Islet of Langerhans (tissue), 1 donor: ENCODE data around the gene TULP1.

Experiments used
- FAIRE-seq: peaks from one replicate; lab custom pipeline; 2011; peaks lifted over from hg19 to GRCh38; lab: Jason Lieb, UNC

The TULP1 gene

GRCh38 chr6:35496841-35497570 lies 15.7 kb downstream of the TULP1 start, which contains the start of gene TEAD3:
Gene TEAD3 (minus strand): TSS chr6:35497079.
- no peak for FAIRE-seq

- no peak for FAIRE-seq
Observed at GRCh38 chr6:35496036-35496840, 16.5 kb downstream of the TULP1 start.

DNA sequence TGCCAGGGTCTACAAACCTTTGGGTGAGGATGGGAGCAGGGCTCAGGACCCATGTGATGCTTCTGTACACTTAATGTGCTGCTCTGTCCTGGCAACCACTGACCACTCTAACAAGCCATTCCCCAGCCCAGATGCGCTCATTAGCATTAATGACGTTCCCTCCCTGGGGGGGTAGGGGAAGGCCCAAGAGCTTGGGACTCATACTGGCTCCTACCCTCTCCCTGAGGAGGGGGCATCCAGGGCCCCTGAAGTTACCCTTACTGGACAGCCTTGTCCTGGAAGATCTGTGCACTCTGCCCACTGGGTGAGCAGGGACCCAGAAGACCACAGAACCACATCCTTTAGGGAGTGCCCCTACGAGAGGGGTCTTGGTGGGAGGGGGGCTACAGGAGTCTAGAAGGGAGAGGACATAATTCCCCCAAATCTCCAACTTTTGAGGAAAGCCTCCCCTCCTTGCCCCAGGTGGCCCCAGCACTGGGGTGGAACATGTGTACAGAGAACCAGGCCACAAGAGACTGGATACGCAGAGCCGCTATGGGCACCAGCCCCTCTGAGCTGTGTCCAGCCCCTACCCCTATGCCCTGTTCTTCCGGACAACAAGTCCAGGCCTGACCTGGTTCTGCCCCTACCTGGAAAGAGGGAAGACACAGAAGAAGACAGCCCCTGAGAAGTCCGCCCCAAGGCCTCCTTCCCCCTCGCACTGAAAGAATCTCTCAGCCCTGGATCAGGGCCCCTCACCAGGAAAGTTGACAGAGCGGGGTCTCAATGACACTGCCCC lies 17.2 kb downstream of the TULP1 start:
- no peak for FAIRE-seq

- no peak for FAIRE-seq
Observed at GRCh38 chr6:35494161-35494563, 18.5 kb downstream of the TULP1 start.

GRCh38 chr6:35493307-35493983 lies 19.3 kb downstream of the TULP1 start:
- no peak for FAIRE-seq

DNA sequence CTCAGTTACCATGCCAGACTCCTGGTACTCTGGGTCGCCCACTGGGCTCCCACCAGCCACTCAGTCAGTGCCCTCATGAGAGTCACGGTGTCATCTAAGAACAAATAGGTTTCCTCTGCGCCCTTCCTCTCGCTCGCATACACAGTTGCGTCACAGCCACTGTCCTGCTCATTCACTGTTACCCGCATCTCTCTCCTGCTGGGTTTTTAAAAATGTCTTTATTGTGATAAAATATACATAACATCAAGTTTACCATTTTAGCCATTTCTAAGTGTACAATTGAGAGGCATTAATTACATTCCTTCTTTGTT lies 19.8 kb downstream of the TULP1 start:
- no peak for FAIRE-seq

DNA sequence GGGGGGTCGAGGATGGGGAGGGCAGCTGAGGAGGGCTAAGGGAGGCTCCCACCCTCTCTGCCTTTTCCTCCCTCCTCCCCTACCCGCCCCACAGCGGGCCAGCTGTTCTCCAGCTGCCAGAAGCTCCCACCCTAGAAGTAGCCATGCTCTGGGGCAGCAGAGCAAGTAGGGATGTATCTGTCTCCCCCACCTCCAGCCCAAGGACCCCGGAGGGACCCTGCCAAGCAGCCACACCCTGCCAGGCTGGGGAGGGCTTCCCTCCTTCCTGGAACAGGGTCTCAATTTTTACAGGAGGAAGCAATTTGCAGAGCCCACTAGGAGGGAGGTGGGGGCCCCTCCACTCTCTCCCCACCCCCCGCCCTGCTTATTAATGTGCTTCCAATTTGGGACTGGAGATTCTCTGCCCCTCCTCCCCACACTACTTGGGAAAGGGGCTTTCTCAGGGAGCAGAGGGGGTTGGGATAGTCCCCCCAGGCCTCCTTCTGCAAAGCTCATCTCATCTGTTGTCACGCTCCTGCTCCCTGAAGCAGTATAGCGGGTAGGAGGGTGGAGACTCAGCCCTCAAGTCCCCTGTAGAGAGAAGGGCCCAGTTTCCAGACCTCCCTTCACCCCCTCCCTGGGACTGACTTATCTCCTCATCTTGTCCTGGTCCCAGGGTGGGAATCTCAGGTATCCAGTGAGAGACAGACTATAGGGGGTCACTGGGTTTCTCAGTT lies 20.3 kb downstream of the TULP1 start:
- FAIRE-seq: no peak

GRCh38 chr6:35491558-35492257 lies 21.0 kb downstream of the TULP1 start:
- FAIRE-seq: no peak

DNA sequence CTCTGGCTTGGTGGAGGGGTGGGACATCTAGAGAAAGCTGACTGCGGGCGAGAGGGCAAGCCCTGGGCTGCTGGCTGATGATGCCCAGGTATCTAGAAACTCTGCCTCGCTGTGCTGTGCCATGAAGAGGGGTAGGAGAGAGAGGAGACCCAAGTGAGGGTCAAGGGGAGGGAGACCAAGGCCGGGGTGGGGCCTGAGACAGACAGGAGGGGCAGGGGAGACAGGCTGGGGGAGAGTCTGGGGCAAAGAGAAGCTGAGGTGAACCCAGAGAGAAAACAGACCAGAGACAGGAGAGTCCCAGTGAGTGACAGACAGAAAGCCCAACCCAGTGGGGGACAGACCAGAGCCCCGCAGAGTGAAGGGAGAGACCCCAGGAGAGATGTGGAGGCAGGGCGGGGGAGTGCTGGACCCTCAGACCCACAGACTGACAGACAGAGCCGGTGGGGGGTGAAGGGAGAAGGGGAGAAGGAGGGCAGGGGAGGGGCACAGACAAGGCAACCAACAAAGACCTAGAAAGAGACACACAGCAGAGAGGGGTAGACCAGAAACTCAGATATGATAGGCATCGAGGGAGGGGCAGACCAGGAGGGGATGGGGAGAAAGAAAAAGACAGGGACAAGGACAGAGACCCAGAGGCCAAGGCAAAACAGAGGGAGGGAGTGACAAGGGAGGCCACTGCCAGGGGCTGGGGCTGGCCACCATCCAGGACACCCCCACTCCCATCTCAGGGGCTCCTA lies 21.7 kb downstream of the TULP1 start:
- no peak for FAIRE-seq

DNA sequence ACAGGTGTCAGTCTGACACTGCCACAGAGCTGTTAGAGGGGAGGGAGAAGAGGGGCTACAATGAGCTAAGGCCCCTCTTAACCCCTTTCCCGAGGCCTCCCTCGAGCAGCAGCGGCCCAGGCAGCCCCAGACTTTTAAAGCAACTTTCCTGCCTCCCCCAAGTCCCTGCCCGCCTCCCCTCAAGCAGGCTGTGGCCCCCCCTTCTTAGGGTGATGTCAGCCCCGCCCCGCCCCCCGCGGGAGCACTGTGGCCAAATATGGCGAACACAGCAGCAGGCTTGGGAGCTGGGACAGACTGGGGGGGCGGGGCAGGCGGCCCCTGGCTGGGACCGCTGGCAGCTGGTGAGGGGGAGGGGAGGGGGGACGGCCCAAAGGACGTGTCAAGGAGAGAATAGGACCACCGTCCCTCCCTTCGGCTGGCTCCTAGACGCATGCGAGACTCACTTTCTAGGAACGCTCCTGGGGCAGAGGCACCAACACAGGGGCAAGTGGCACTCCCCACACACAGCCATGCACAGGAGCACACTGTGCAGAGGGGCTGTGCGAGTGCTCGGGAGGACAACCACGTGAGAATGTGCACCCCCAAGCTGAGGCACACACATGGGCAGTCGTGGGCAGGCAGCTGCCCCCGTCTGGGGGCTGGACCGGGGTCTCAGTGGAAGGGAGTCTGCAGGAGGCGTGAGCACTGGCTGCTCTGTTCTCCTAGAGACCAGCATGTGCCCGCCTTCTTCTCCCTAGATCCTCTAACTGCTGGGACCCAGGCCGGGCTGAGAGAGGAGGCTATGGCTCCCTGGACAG lies 22.5 kb downstream of the TULP1 start:
- FAIRE-seq: no peak

DNA sequence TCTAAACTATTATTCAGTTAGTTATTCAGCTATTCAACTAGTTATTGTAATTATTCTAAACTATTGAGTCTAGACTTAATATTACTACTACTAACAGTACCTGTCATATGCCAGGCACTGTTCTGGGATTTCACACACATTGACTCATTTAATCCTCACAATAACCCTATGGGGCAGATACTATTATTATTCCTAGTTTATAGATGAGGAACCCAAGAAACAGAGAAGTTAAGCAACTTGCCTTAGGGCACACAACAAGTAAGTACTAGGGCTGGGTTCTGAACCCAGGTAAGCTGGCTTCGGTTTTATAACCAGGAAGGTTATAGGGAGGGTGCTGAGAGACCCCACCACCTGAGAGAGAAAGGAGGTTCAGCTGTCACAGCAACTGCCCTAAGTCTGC lies 23.6 kb downstream of the TULP1 start:
- FAIRE-seq: no peak

- FAIRE-seq: no peak
Observed at GRCh38 chr6:35488517-35488862, 24.2 kb downstream of the TULP1 start.

- FAIRE-seq: no peak
Observed at GRCh38 chr6:35487658-35488516, 24.8 kb downstream of the TULP1 start.

DNA sequence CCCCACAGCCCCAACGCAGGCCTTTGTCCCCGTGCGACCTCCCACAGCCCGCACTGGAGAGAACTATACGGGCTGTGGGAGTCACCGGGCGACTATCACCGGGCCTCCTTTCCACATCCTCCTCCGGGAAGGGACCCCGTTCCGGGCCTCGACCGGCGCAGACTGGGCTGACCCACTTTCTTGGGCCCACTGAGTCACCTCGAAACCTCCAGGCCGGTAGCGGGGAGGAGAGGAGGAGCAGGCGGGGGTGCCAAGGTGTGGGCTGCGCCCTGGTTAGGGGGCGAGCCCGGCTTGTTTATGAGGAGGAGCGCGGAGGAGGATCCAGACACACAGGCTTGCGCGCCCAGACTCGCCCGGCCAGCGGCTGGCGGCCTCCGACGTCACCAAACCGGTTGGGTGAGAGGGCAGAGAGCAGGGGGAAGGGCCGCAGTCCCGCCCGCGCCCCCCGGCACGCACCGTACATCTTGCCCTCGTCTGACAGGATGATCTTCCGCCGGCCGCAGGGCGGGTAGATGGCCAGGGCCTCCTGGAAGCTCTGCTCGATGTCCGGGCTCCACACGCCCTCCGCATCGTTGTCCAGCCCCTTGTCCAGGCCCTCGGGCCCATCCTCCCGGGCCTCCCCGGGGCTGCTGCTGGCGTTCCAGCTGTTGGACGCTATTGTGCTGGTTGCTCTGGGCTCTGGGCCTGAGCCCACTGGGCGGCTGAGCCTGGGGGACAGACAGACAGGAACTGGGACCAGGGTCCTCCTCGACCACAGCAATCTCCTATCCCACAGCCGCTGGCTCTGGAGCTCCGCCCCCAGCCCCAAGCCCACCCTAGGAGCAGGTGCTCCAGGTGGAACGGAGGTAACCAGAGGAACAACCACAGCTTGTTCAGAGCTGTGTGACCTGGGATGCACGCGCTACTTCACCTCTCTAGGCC lies 26.4 kb downstream of the TULP1 start:
- FAIRE-seq: no peak

DNA sequence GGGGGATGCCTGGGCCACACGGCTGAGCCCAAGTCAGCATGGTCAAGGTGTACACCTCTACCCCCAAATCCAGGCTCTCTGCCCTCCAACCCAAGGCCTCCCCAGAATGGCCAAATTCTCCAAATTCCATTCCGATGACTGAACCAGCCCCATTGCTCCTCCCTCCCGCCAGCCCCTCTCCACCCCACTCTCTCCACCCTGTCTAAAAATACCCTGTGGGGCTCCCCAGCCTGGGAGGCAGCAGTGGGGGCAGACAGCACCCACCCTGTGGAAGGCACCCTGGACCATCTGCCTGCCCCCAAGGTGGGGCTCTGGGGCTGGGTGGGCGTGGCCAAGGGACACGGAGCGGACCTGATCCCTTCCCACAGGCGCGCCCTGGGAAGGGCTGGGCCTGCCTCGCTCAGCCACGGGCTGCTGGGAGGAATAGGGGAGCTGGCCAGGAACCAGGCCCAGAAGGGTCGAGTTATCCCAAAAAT lies 27.3 kb downstream of the TULP1 start:
- FAIRE-seq: no peak

GRCh38 chr6:35484921-35485392 lies 27.7 kb downstream of the TULP1 start:
- no peak for FAIRE-seq

DNA sequence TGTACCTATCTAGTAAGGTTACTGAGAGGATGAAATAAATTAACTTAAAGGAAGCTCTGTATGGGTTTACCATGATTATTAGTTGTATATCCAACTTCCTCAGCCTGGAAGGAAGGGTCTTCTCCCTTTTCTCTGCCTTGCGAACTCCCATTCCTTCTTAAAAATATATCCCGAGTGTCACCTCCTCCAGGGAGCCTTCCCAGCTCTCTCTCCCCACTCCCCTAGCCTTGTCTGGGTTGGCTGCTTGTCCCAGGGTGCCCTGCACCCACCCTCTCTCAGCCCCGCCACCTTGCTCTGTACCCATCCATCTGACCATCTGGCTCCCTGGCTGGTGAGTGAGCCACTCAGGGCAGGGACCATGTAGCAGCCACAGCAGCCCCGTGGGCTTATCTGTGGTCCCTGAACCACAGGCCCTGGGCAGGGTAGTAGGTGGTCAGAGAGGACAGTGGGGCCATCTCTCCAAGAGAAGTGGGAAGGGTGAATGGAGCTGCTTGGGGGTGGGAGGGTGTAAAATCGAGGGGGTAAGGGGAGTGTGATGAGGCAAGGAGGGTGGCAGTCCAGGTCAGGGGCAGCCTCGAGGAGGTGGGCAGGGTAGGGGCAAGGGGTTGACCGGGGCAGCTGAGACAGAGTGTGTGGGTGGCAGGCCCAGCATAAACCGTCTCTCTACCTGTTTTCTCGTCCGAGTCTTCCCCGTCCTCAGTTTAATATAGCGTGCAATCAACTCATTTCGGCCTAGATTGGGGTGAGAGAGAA lies 28.6 kb downstream of the TULP1 start:
- no peak for FAIRE-seq
